Measurements from ENCODE around the gene FREM1. TPM values are rescaled to one million over a fixed set of nuclear protein-coding genes. Genes with fewer than 3 reads are reported as not detected.

The FREM1 gene
- total RNA-seq, 1 experiment from 2014 or later = 0.17 TPM

DNA sequence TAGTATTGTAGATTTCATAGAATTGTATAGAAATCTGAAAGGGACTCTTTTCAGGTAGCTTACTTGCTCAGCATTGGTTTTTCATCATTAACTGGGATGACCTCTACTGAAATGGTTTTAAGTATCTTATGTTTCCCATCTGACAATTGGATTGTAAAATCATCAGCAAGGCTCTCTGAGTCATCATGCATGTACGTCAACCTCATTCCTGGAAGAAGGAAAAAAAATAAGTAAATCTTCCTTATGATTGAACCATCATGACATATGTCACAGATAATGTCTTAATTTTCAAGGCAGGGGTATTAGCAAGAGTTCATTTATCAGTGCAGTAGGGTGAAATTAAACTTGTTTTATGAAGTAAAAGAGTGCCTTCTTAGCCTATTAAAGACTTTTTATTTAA is 112.8 kb downstream of the FREM1 start:
- Histone ChIP-seq H2AFZ (no peak overlapping the region), H3K79me2 (ENCODE audit: low read depth) (no peaks in the 10 kb centered on the region), H4K20me1 (ENCODE audit: insufficient read depth) (no peaks in the 10 kb centered on the region), H3K36me3 (ENCODE audit: low read depth) (no peaks in the 10 kb centered on the region), H3K4me2 (no peak overlapping the region), H3K9me3 (ENCODE audit: insufficient read depth, low read depth) (no peaks in the 10 kb centered on the region), H3K4me3 (no peak overlapping the region), H3K9me2 (ENCODE audit: insufficient read depth) (no peaks in the 10 kb centered on the region), H3K4me1 (replicated peaks; ENCODE audit: insufficient read depth) (no peaks in the 10 kb centered on the region), H3F3A (ENCODE audit: insufficient read depth, low read depth) (no peaks in the 10 kb centered on the region), H3K27ac (no peak overlapping the region), H3K27me3 (ENCODE audit: insufficient read depth, low read depth) (no peaks in the 10 kb centered on the region)
- intact Hi-C loops (cut with micrococcal nuclease; ENCODE audit: unreplicated experiment) = no loop called here
- DNase-seq = no peak
- CTCF ChIA-PET = no interaction called here
- TF ChIP-seq, protein P1, sequence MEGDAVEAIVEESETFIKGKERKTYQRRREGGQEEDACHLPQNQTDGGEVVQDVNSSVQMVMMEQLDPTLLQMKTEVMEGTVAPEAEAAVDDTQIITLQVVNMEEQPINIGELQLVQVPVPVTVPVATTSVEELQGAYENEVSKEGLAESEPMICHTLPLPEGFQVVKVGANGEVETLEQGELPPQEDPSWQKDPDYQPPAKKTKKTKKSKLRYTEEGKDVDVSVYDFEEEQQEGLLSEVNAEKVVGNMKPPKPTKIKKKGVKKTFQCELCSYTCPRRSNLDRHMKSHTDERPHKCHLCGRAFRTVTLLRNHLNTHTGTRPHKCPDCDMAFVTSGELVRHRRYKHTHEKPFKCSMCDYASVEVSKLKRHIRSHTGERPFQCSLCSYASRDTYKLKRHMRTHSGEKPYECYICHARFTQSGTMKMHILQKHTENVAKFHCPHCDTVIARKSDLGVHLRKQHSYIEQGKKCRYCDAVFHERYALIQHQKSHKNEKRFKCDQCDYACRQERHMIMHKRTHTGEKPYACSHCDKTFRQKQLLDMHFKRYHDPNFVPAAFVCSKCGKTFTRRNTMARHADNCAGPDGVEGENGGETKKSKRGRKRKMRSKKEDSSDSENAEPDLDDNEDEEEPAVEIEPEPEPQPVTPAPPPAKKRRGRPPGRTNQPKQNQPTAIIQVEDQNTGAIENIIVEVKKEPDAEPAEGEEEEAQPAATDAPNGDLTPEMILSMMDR (conservative IDR thresholded peaks at IDR 0.05) = no peak
- no peak for TF ChIP-seq EZH2 (IDR thresholded peaks at IDR 0.05; ENCODE audit: low read depth)
- no TSS peak for BruUV-seq (replicated peaks)
- POLR2A ChIA-PET (ENCODE audit: unreplicated experiment) = no interaction called here

DNA sequence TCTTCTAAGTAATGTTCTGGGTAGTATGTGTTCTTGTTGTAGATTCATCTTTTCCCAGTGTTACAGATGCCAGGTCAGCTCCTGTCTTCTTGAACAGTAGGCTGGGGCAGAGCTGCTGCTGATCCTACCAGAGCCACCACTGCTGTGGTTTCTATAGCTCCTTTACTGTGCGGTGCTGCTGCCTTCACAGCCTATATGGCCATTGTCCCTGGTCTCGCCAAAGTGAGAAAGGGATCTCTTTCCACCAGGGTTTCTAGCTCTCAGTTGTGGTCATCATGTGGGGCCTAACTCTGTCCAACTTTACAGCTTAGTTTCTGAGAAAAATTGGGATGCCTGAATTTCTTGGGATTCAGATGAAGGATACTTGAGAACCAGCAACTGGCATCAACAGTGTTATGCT is 116.8 kb downstream of the FREM1 start:
- intact Hi-C loops (cut with micrococcal nuclease; ENCODE audit: unreplicated experiment) = no loop called here
- Histone ChIP-seq H3K27me3 (ENCODE audit: insufficient read depth, low read depth) (no peaks in the 10 kb centered on the region), H3K79me2 (ENCODE audit: low read depth) (no peaks in the 10 kb centered on the region), H3K27ac (no peak overlapping the region), H3K4me3 (no peak overlapping the region), H3K9me2 (ENCODE audit: insufficient read depth) (no peaks in the 10 kb centered on the region), H3K9me3 (ENCODE audit: insufficient read depth, low read depth) (no peaks in the 10 kb centered on the region), H4K20me1 (ENCODE audit: insufficient read depth) (no peaks in the 10 kb centered on the region), H3K4me2 (no peak overlapping the region), H3K36me3 (ENCODE audit: low read depth) (no peaks in the 10 kb centered on the region), H3K4me1 (replicated peaks; ENCODE audit: insufficient read depth) (no peaks in the 10 kb centered on the region), H2AFZ (no peak overlapping the region), H3F3A (ENCODE audit: insufficient read depth, low read depth) (no peaks in the 10 kb centered on the region)
- no TSS peak for BruUV-seq (replicated peaks)
- no peak for TF ChIP-seq EZH2 (IDR thresholded peaks at IDR 0.05; ENCODE audit: low read depth)
- TF ChIP-seq, protein P1 (conservative IDR thresholded peaks at IDR 0.05) = no peak
- no peak for DNase-seq
- CTCF ChIA-PET = no interaction called here
- POLR2A ChIA-PET (ENCODE audit: unreplicated experiment) = no interaction called here

DNA sequence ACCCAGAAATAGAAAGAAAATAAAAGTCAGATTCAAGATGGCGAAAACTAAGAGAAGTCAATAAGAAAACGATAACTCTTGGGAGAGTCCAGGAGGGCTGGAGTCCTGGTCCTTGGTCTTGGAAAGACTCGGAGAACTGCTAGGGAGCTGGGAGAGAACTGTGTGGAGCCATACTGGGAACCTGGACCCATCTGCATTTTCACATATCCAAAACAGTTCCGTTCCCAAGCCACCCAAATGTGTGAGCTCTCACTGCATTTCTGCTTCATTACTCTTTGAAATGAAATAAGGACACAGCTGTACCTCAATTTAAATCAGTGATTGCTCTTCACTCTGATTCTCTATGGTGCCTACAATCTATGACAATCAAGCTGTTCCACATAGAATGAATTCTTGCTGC is 119.6 kb downstream of the FREM1 start:
- no peaks in the 10 kb centered on the region for H3K9me2 ChIP-seq (ENCODE audit: insufficient read depth)
- ChIA-PET POLR2A (ENCODE audit: unreplicated experiment) (no interaction called here), CTCF (no interaction called here)
- no peak for TF ChIP-seq EZH2 (IDR thresholded peaks at IDR 0.05; ENCODE audit: low read depth)
- TF ChIP-seq, protein P1 (conservative IDR thresholded peaks at IDR 0.05) = no peak
- no peaks in the 10 kb centered on the region for H3K27me3 ChIP-seq (ENCODE audit: insufficient read depth, low read depth)
- no peak overlapping the region for H3K4me3 ChIP-seq
- DNase-seq = no peak
- no peak overlapping the region for H2AFZ ChIP-seq
- intact Hi-C loops (cut with micrococcal nuclease; ENCODE audit: unreplicated experiment) = no loop called here
- no peaks in the 10 kb centered on the region for H3F3A ChIP-seq (ENCODE audit: insufficient read depth, low read depth)
- H3K36me3 ChIP-seq (ENCODE audit: low read depth) = no peaks in the 10 kb centered on the region
- no peak overlapping the region for H3K27ac ChIP-seq
- BruUV-seq (replicated peaks) = no TSS peak
- H3K79me2 ChIP-seq (ENCODE audit: low read depth) = no peaks in the 10 kb centered on the region
- no peaks in the 10 kb centered on the region for H4K20me1 ChIP-seq (ENCODE audit: insufficient read depth)
- H3K4me2 ChIP-seq = no peak overlapping the region
- no peaks in the 10 kb centered on the region for H3K4me1 ChIP-seq (replicated peaks; ENCODE audit: insufficient read depth)
- no peaks in the 10 kb centered on the region for H3K9me3 ChIP-seq (ENCODE audit: insufficient read depth, low read depth)
